Esophagus squamous epithelium (tissue), 5 donors: ENCODE measurements around the gene PPP1R14C. TPM values are rescaled to one million over a fixed set of nuclear protein-coding genes. Genes with fewer than 3 reads are reported as not detected.

ENCODE experiments used
- DNase-seq: peaks from one replicate; lab custom pipeline; 2025; lab: John Stamatoyannopoulos, UW
- H3K27ac ChIP-seq, 4 donors: fragments of 200-600 bp; sonication (generic); one replicate each; pipeline ENCODE4 v1.5.1; 2016 to 2019; ENCODE audit warnings: mild to moderate bottlenecking in 1 of 4
- H3K27me3 ChIP-seq, 4 donors: fragments of 200-600 bp; sonication (generic); 1 replicate in 3 of 4; 2 replicates in 1 of 4; pipeline versions ENCODE4 v1.5.1 to v1.6.0; 2017 to 2021; ENCODE audit warnings: antibody characterized with exemption in 1 of 4
- H3K36me3 ChIP-seq, 3 donors: fragments of 200-600 bp; sonication (generic); one replicate each; pipeline ENCODE4 v1.5.1; 2016 to 2019
- H3K4me1 ChIP-seq, 3 donors: fragments of 200-600 bp; sonication (generic); one replicate each; pipeline ENCODE4 v1.5.1; 2017 to 2019
- H3K4me3 ChIP-seq, 4 donors: fragments of 200-600 bp; sonication (generic); 1 replicate in 3 of 4; 2 replicates in 1 of 4; pipeline ENCODE4 v1.5.1; 2016 to 2019; ENCODE audit warnings: mild to moderate bottlenecking in 2 of 4, moderate library complexity in 1 of 4
- H3K9me3 ChIP-seq, 3 donors: fragments of 200-600 bp; sonication (generic); one replicate each; pipeline ENCODE4 v1.5.1; 2016 to 2019
- POLR2A ChIP-seq, 4 donors: fragments of 450-650 bp; IDR thresholded peaks; one replicate each; pipeline ENCODE4 v1.6.1; 2017; ENCODE audit warnings: antibody characterized with exemption in 4 of 4, mild to moderate bottlenecking in 4 of 4, moderate library complexity in 3 of 4
- WGBS, 2 donors: methylation state at CpG; one replicate each; pipeline ENCODE4 v1.1.5; 2018; 5-methylcytosine and 5-hydroxymethylcytosine counted together
- intact Hi-C: fragments of 100-400 bp; cut with DNase I; formaldehyde crosslinking; loops from one replicate; pipeline ENCODE4 v1.15.0; 2022
- total RNA-seq, 4 donors: library from RNA; depleted of rRNA; stranded (reverse); fragments of >200 nt; gene quantifications; one replicate each; pipeline ENCODE4 v1.1.0, GENCODE V29; 2016
- TF ChIP-seq, protein P1 (sequence below), 6 experiments: fragments of 450-650 bp in 4 of 6; fragments of 200-600 bp in 2 of 6; sonication (generic) in 2 of 6; IDR thresholded peaks; one replicate each; pipeline ENCODE4 v1.5.1; 2016 to 2019; ENCODE audit warnings: antibody characterized with exemption in 6 of 6, mild to moderate bottlenecking in 4 of 6, moderate library complexity in 4 of 6
- donor health status: DM: yes; HTN: yes; CAD: no.

PPP1R14C gene
- total RNA-seq, 4 donors from 2014 or later = 9.3 to 27.8 (median 21.3) TPM

GRCh38 chr6:150288456-150288855 is 145.6 kb downstream of the PPP1R14C start:
- no peak for DNase-seq
- H3K4me3 ChIP-seq = no peak overlapping the region
- no peak for TF ChIP-seq POLR2A (IDR thresholded peaks at IDR 0.05)
- TF ChIP-seq, protein P1, sequence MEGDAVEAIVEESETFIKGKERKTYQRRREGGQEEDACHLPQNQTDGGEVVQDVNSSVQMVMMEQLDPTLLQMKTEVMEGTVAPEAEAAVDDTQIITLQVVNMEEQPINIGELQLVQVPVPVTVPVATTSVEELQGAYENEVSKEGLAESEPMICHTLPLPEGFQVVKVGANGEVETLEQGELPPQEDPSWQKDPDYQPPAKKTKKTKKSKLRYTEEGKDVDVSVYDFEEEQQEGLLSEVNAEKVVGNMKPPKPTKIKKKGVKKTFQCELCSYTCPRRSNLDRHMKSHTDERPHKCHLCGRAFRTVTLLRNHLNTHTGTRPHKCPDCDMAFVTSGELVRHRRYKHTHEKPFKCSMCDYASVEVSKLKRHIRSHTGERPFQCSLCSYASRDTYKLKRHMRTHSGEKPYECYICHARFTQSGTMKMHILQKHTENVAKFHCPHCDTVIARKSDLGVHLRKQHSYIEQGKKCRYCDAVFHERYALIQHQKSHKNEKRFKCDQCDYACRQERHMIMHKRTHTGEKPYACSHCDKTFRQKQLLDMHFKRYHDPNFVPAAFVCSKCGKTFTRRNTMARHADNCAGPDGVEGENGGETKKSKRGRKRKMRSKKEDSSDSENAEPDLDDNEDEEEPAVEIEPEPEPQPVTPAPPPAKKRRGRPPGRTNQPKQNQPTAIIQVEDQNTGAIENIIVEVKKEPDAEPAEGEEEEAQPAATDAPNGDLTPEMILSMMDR (IDR thresholded peaks at IDR 0.05) = no peak
- 88 to 89% methylated on average over 3 to 4 of the region's 4 CpGs for WGBS, 2 donors
- no peaks in the 10 kb centered on the region for H3K9me3 ChIP-seq
- H3K27ac ChIP-seq = no peak overlapping the region
- no peaks in the 10 kb centered on the region for H3K36me3 ChIP-seq
- intact Hi-C loops = no loop called here
- peaks cover 0 to 23% (median 0%) of the 10 kb centered on the region in 4 donors for H3K27me3 ChIP-seq
- H3K4me1 ChIP-seq = peaks cover 0 to 32% (median 4%) of the 10 kb centered on the region in 3 donors

- intact Hi-C loops = no loop called here
- WGBS, 2 donors = 73 to 85% methylated on average over 7 to 8 of the region's 8 CpGs
- no peak overlapping the region for H3K4me3 ChIP-seq
- H3K4me1 ChIP-seq = peaks cover 0 to 40% (median 5%) of the 10 kb centered on the region in 3 donors
- H3K9me3 ChIP-seq = no peaks in the 10 kb centered on the region
- H3K27me3 ChIP-seq = peaks cover 0 to 13% (median 0%) of the 10 kb centered on the region in 4 donors
- TF ChIP-seq POLR2A (IDR thresholded peaks at IDR 0.05) = no peak
- TF ChIP-seq, protein P1 (IDR thresholded peaks at IDR 0.05) = no peak
- DNase-seq = no peak
- H3K27ac ChIP-seq = peak overlapping the region in 3 of 4 donors; percentile 18 to 66 (median 63)
- no peaks in the 10 kb centered on the region for H3K36me3 ChIP-seq
Observed at GRCh38 chr6:150289454-150290071, 146.7 kb downstream of the PPP1R14C start.

DNA sequence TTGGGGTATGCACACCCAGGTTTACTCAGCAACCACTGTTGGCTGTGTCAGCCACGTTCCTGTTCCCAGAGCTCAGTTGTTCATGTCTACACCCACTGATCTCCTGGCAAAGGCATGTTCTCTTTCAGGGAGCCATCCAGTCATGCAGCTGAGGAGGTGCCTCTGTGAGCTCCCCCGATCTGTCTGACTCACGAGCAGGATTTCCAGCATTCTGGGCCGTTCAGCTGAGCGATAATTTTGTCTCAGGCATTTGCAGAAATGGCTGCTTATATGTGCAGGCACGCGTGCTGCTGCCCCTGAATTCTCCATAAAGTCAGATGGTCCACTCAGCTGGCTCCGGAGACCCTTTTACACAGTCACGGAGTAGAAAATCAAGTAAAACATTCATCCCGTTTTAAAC is 147.6 kb downstream of the PPP1R14C start:
- TF ChIP-seq, protein P1 (IDR thresholded peaks at IDR 0.05) = no peak
- no peak for TF ChIP-seq POLR2A (IDR thresholded peaks at IDR 0.05)
- intact Hi-C loops = no loop called here
- 18 to 62% methylated on average over 9 to 10 of the region's 10 CpGs for WGBS, 2 donors
- H3K27me3 ChIP-seq = peaks cover 0 to 5% (median 0%) of the 10 kb centered on the region in 4 donors
- H3K4me1 ChIP-seq = peaks cover 0 to 44% (median 7%) of the 10 kb centered on the region in 3 donors
- no peaks in the 10 kb centered on the region for H3K36me3 ChIP-seq
- H3K9me3 ChIP-seq = no peaks in the 10 kb centered on the region
- H3K27ac ChIP-seq = peak overlapping the region; percentile 18 to 66 (median 44)
- no peak for DNase-seq
- H3K4me3 ChIP-seq = no peak overlapping the region

GRCh38 chr6:150291968-150292710 is 149.3 kb downstream of the PPP1R14C start:
- no peak for DNase-seq
- H3K36me3 ChIP-seq = no peaks in the 10 kb centered on the region
- intact Hi-C loops = no loop called here
- H3K4me1 ChIP-seq = peaks cover 0 to 44% (median 7%) of the 10 kb centered on the region in 3 donors
- peaks cover 0 to 13% (median 2%) of the 10 kb centered on the region in 3 donors for H3K9me3 ChIP-seq
- H3K4me3 ChIP-seq = no peak overlapping the region
- WGBS, 2 donors = 60 to 70% methylated on average over 10 of the region's 10 CpGs
- H3K27me3 ChIP-seq = peaks cover 0 to 4% (median 0%) of the 10 kb centered on the region in 4 donors
- TF ChIP-seq POLR2A (IDR thresholded peaks at IDR 0.05) = no peak
- TF ChIP-seq, protein P1 (IDR thresholded peaks at IDR 0.05) = no peak
- no peak overlapping the region for H3K27ac ChIP-seq

GRCh38 chr6:150293019-150293418 is 150.2 kb downstream of the PPP1R14C start:
- Histone ChIP-seq H3K4me3 (no peak overlapping the region), H3K4me1 (peaks cover 0 to 44% (median 7%) of the 10 kb centered on the region in 3 donors), H3K36me3 (no peaks in the 10 kb centered on the region), H3K27me3 (peaks cover 0 to 4% (median 0%) of the 10 kb centered on the region in 4 donors), H3K9me3 (peaks cover 0 to 22% (median 10%) of the 10 kb centered on the region in 3 donors), H3K27ac (no peak overlapping the region)
- TF ChIP-seq POLR2A (IDR thresholded peaks at IDR 0.05) = no peak
- TF ChIP-seq, protein P1 (IDR thresholded peaks at IDR 0.05) = no peak
- intact Hi-C loops = no loop called here
- 100% methylated on average over 1 of the region's 1 CpG for WGBS, 2 donors
- no peak for DNase-seq
